Osteocyte (in vitro differentiated cells): ENCODE data around the gene FCHO1. TPM values are rescaled to one million over a fixed set of nuclear protein-coding genes. Genes with fewer than 3 reads are reported as not detected.

Source experiments
- DNase-seq: peaks from one replicate; pipeline ENCODE4 v3.0.0; 2021; ENCODE audit warnings: mixed read lengths; ENCODE audit not compliant: unreplicated experiment; ENCODE audit errors: extremely low spot score
- H3K27ac Mint-ChIP-seq: one replicate; pipeline ENCODE4 v1.8.0; 2021; ENCODE audit warnings: mild to moderate bottlenecking, mixed read lengths; ENCODE audit not compliant: unreplicated experiment
- H3K27me3 Mint-ChIP-seq: one replicate; pipeline ENCODE4 v1.8.0; 2021; ENCODE audit warnings: mixed read lengths; ENCODE audit not compliant: unreplicated experiment
- H3K36me3 Mint-ChIP-seq: one replicate; pipeline ENCODE4 v1.8.0; 2021; ENCODE audit warnings: mixed read lengths; ENCODE audit not compliant: unreplicated experiment
- H3K4me1 Mint-ChIP-seq: one replicate; pipeline ENCODE4 v1.8.0; 2021; ENCODE audit warnings: mixed read lengths; ENCODE audit not compliant: unreplicated experiment
- H3K4me3 Mint-ChIP-seq: one replicate; pipeline ENCODE4 v1.8.0; 2021; ENCODE audit warnings: mild to moderate bottlenecking, moderate library complexity, mixed read lengths; ENCODE audit not compliant: unreplicated experiment
- H3K9me3 Mint-ChIP-seq: one replicate; pipeline ENCODE4 v1.8.0; 2021; ENCODE audit warnings: mixed read lengths; ENCODE audit not compliant: unreplicated experiment
- CTCF ChIP-seq: fragments of 200-600 bp; sonication (generic); IDR thresholded peaks from 2 replicates; pipeline ENCODE4 v1.5.0; 2021; ENCODE audit warnings: antibody characterized with exemption, mild to moderate bottlenecking, moderate library complexity
- total RNA-seq: library from RNA; stranded (reverse); gene quantifications from 2 replicates; pipeline ENCODE4 v1.2.1, GENCODE V29; 2021

The FCHO1 gene
- total RNA-seq, 1 donor from 2014 or later, result 0.56 TPM

GRCh38 chr19:17726964-17727773 is 24.1 kb upstream of the FCHO1 start:
- H3K27me3 Mint-ChIP-seq, result no peaks in the 10 kb centered on the region
- H3K4me1 Mint-ChIP-seq, result no peaks in the 10 kb centered on the region
- DNase-seq, result no peak
- H3K4me3 Mint-ChIP-seq, result no peak overlapping the region
- H3K27ac Mint-ChIP-seq, result no peak overlapping the region
- peaks cover 29% of the 10 kb centered on the region for H3K36me3 Mint-ChIP-seq
- no peak for TF ChIP-seq CTCF
- H3K9me3 Mint-ChIP-seq, result no peaks in the 10 kb centered on the region

GRCh38 chr19:17727843-17728242 is 23.4 kb upstream of the FCHO1 start:
- Mint-ChIP-seq H3K4me1 (no peaks in the 10 kb centered on the region), H3K27me3 (no peaks in the 10 kb centered on the region), H3K27ac (no peak overlapping the region), H3K4me3 (no peak overlapping the region), H3K9me3 (no peaks in the 10 kb centered on the region), H3K36me3 (peaks cover 30% of the 10 kb centered on the region)
- no peak for DNase-seq
- no peak for TF ChIP-seq CTCF

- no peaks in the 10 kb centered on the region for H3K9me3 Mint-ChIP-seq
- no peak overlapping the region for H3K4me3 Mint-ChIP-seq
- peaks cover 32% of the 10 kb centered on the region for H3K36me3 Mint-ChIP-seq
- TF ChIP-seq CTCF, result no peak
- DNase-seq, result no peak
- H3K4me1 Mint-ChIP-seq, result no peaks in the 10 kb centered on the region
- H3K27me3 Mint-ChIP-seq, result no peaks in the 10 kb centered on the region
- no peak overlapping the region for H3K27ac Mint-ChIP-seq
These were observed 18.1 kb upstream of the FCHO1 start for GRCh38 chr19:17733127-17733526.

GRCh38 chr19:17734146-17734545 is 17.1 kb upstream of the FCHO1 start:
- DNase-seq, result no peak
- Mint-ChIP-seq H3K4me3 (no peak overlapping the region), H3K36me3 (peaks cover 32% of the 10 kb centered on the region), H3K27me3 (no peaks in the 10 kb centered on the region), H3K4me1 (no peaks in the 10 kb centered on the region), H3K27ac (no peak overlapping the region), H3K9me3 (no peaks in the 10 kb centered on the region)
- no peak for TF ChIP-seq CTCF

GRCh38 chr19:17735410-17735809 is 15.9 kb upstream of the FCHO1 start:
- Mint-ChIP-seq H3K4me3 (no peak overlapping the region), H3K27ac (no peak overlapping the region), H3K36me3 (peaks cover 27% of the 10 kb centered on the region), H3K27me3 (no peaks in the 10 kb centered on the region), H3K9me3 (no peaks in the 10 kb centered on the region), H3K4me1 (no peaks in the 10 kb centered on the region)
- TF ChIP-seq CTCF, result no peak
- DNase-seq, result no peak
